T-cell (primary cell): ENCODE data around the gene OXA1L. TPM values are rescaled to one million over a fixed set of nuclear protein-coding genes. Genes with fewer than 3 reads are reported as not detected.
"Not testable (repeated sequence)": the region's sequence is repeated elsewhere in the genome, so short reads cannot be mapped to it uniquely, and the experiment has no call there.

Source experiments
- ATAC-seq, 4 experiments: fragments of 200-7000 bp in 3 of 4; fragments of 150-1000 bp in 1 of 4; cut with Tn5 transposase; replicated peaks in 1 of 4; 1 replicate in 3 of 4; 2 replicates in 1 of 4; pipeline ENCODE4 v1.10.0; 2021; ENCODE audit warnings: moderate library complexity in 3 of 4, mild to moderate bottlenecking in 2 of 4, moderate number of reproducible peaks in 1 of 4
- CTCF ChIA-PET, 2 donors: fragments of 300-600 bp; sonication (Branson Sonifier 250); formaldehyde crosslinking; loops; one replicate each; lab custom pipeline; 2022; ENCODE audit warnings: antibody characterized with exemption in 2 of 2; lab: Charles Lee
- POLR2A ChIA-PET, 2 donors: fragments of 300-600 bp; sonication (Branson Sonifier 250); formaldehyde crosslinking; loops; one replicate each; lab custom pipeline; 2022; ENCODE audit warnings: antibody characterized with exemption in 2 of 2; lab: Charles Lee
- DNase-seq, 35 experiments: peaks; one replicate each; pipeline versions ENCODE4 v3.0.0 to v3.0.0-alpha.2; 2013 to 2023
- H3K27ac ChIP-seq: one replicate; pipeline ENCODE4 v1.5.1; 2013; ENCODE audit warnings: low read length
- H3K27me3 ChIP-seq, 2 experiments: replicated peaks in 1 of 2; 1 replicate in 1 of 2; 2 replicates in 1 of 2; pipeline versions ENCODE4 v1.6.1 to v1.7.0; 2013; ENCODE audit warnings: low read length in 1 of 2, mixed read lengths in 1 of 2; ENCODE audit not compliant: control insufficient read depth in 2 of 2, insufficient read depth in 2 of 2; ENCODE audit errors: extremely low read depth in 1 of 2
- H3K36me3 ChIP-seq, 2 donors: 1 replicate in 1 of 2; 2 replicates in 1 of 2; pipeline versions ENCODE4 v1.6.1 to v1.7.0; 2013; ENCODE audit warnings: low read length in 1 of 2; ENCODE audit not compliant: control insufficient read depth in 2 of 2, insufficient read depth in 1 of 2; ENCODE audit errors: extremely low read depth in 1 of 2
- H3K4me1 ChIP-seq, 2 experiments: 1 replicate in 1 of 2; 2 replicates in 1 of 2; pipeline versions ENCODE4 v1.6.1 to v1.7.0; 2013; ENCODE audit warnings: low read length in 2 of 2, mixed read lengths in 1 of 2; ENCODE audit not compliant: insufficient read depth in 2 of 2, control insufficient read depth in 1 of 2; ENCODE audit errors: extremely low read depth in 1 of 2
- H3K4me3 ChIP-seq, 2 donors: 1 replicate in 1 of 2; 2 replicates in 1 of 2; pipeline versions ENCODE4 v1.5.1 to v1.7.0; 2013; ENCODE audit warnings: mild to moderate bottlenecking in 2 of 2, low read length in 1 of 2, moderate library complexity in 1 of 2; ENCODE audit not compliant: control insufficient read depth in 1 of 2; ENCODE audit errors: extremely low read depth in 1 of 2
- H3K9me3 ChIP-seq: 2 replicates; pipeline ENCODE4 v1.7.0; 2013
- H3K27ac Mint-ChIP-seq, 2 donors: one replicate each; pipeline ENCODE4 v1.8.0; 2020 to 2021; ENCODE audit warnings: mild to moderate bottlenecking in 2 of 2, mixed read lengths in 2 of 2
- H3K27me3 Mint-ChIP-seq, 2 donors: one replicate each; pipeline ENCODE4 v1.8.0; 2021 to 2022; ENCODE audit warnings: mixed read lengths in 2 of 2
- H3K36me3 Mint-ChIP-seq: one replicate; pipeline ENCODE4 v1.8.0; 2021; ENCODE audit warnings: mixed read lengths
- H3K4me1 Mint-ChIP-seq, 3 donors: one replicate each; pipeline ENCODE4 v1.8.0; 2020 to 2022; ENCODE audit warnings: mixed read lengths in 3 of 3, mild to moderate bottlenecking in 1 of 3
- H3K4me3 Mint-ChIP-seq, 3 donors: one replicate each; pipeline ENCODE4 v1.8.0; 2020 to 2022; ENCODE audit warnings: mild to moderate bottlenecking in 3 of 3, mixed read lengths in 3 of 3, moderate library complexity in 3 of 3
- H3K9me3 Mint-ChIP-seq, 3 donors: one replicate each; pipeline ENCODE4 v1.8.0; 2020 to 2022; ENCODE audit warnings: mixed read lengths in 3 of 3
- WGBS: methylation state at CpG from one replicate; pipeline ENCODE4 v1.1.5; 2013; ENCODE audit warnings: missing lambda C conversion rate; ENCODE audit not compliant: insufficient coverage; 5-methylcytosine and 5-hydroxymethylcytosine counted together
- total RNA-seq, 35 experiments: library from RNA in 6 of 35; stranded (reverse) in 6 of 35; fragments of 120-200 nt in 1 of 35; gene quantifications; one replicate each; pipeline versions ENCODE4 v1.2.1 to v1.2.4 and lab custom pipeline; 2013 to 2026

Gene OXA1L
- total RNA-seq, 5 donors from 2014 or later (not counting 1 experiment from before 2014, with no cell fraction given), result 130 to 152 (median 136) TPM

GRCh38 chr14:22776215-22776614, 9.7 kb downstream of the OXA1L start:
- ChIA-PET CTCF (interaction anchor here in 1 of 2 donors (0.7 kb wide), 1 partner anchor 212 kb away, joined by 12 read pairs; no protein-coding TSS in a partner anchor), POLR2A (no interaction called here)
- Mint-ChIP-seq H3K4me3 (no peak overlapping the region), H3K27me3 (no peaks in the 10 kb centered on the region), H3K4me1 (no peaks in the 10 kb centered on the region), H3K9me3 (no peaks in the 10 kb centered on the region), H3K27ac (no peak overlapping the region), H3K36me3 (peaks cover 19% of the 10 kb centered on the region)
- H3K36me3 ChIP-seq, result peaks cover 12 to 23% of the 10 kb centered on the region in 2 donors
- DNase-seq (no peak), ATAC-seq (no peak)
- H3K4me3 ChIP-seq, result no peak overlapping the region
- H3K4me1 ChIP-seq, result no peaks in the 10 kb centered on the region
- WGBS, result 100% methylated on average over 1 of the region's 2 CpGs
- H3K27me3 ChIP-seq, result no peaks in the 10 kb centered on the region
- no peak overlapping the region for H3K27ac ChIP-seq
- no peaks in the 10 kb centered on the region for H3K9me3 ChIP-seq

- no CpG with 5 or more reads among the region's 8 CpGs for WGBS
- H3K27me3 Mint-ChIP-seq, H3K27me3 ChIP-seq, H3K27ac Mint-ChIP-seq, POLR2A ChIA-PET, H3K4me1 ChIP-seq, H3K9me3 ChIP-seq, H3K27ac ChIP-seq, ATAC-seq, DNase-seq, H3K4me3 ChIP-seq, H3K4me1 Mint-ChIP-seq, H3K9me3 Mint-ChIP-seq, H3K4me3 Mint-ChIP-seq: not testable (repeated sequence)
- H3K36me3 Mint-ChIP-seq, result peaks cover 13% of the 10 kb centered on the region
- peaks cover 10 to 17% of the 10 kb centered on the region in 2 donors for H3K36me3 ChIP-seq
- CTCF ChIA-PET, result interaction anchor here in 1 of 2 donors (0.7 kb wide), 1 partner anchor 212 kb away, joined by 12 read pairs; no protein-coding TSS in a partner anchor
Measured at GRCh38 chr14:22776849-22777248, 10.4 kb downstream of the OXA1L start.

GRCh38 chr14:22778084-22778483, 11.6 kb downstream of the OXA1L start:
- ChIA-PET CTCF (no interaction called here), POLR2A (no interaction called here)
- Histone ChIP-seq H3K9me3 (no peaks in the 10 kb centered on the region), H3K4me3 (no peak overlapping the region), H3K4me1 (no peaks in the 10 kb centered on the region), H3K36me3 (peaks cover 6 to 10% of the 10 kb centered on the region in 2 donors), H3K27me3 (no peaks in the 10 kb centered on the region), H3K27ac (no peak overlapping the region)
- no peak for ATAC-seq
- no peak overlapping the region for H3K4me3 Mint-ChIP-seq
- no peaks in the 10 kb centered on the region for H3K9me3 Mint-ChIP-seq
- peaks cover 12% of the 10 kb centered on the region for H3K36me3 Mint-ChIP-seq
- H3K4me1 Mint-ChIP-seq, result no peaks in the 10 kb centered on the region
- H3K27me3 Mint-ChIP-seq, result no peaks in the 10 kb centered on the region
- WGBS, result 100% methylated on average over 1 of the region's 2 CpGs
- no peak for DNase-seq
- H3K27ac Mint-ChIP-seq, result no peak overlapping the region

- ATAC-seq (no peak), DNase-seq (no peak)
- peaks cover 0 to 6% of the 10 kb centered on the region in 2 experiments for H3K27me3 ChIP-seq
- H3K4me1 ChIP-seq, result no peaks in the 10 kb centered on the region
- Mint-ChIP-seq H3K27ac (no peak overlapping the region), H3K4me3 (no peak overlapping the region), H3K4me1 (no peaks in the 10 kb centered on the region), H3K36me3 (no peaks in the 10 kb centered on the region), H3K27me3 (no peaks in the 10 kb centered on the region), H3K9me3 (no peaks in the 10 kb centered on the region)
- H3K4me3 ChIP-seq, result no peak overlapping the region
- no peaks in the 10 kb centered on the region for H3K36me3 ChIP-seq
- H3K9me3 ChIP-seq, result no peaks in the 10 kb centered on the region
- no peak overlapping the region for H3K27ac ChIP-seq
- ChIA-PET CTCF (no interaction called here), POLR2A (no interaction called here)
- no CpG with 5 or more reads among the region's 2 CpGs for WGBS
Measured at GRCh38 chr14:22780105-22780679, 13.7 kb downstream of the OXA1L start.

- Histone ChIP-seq H3K9me3 (no peaks in the 10 kb centered on the region), H3K4me1 (no peaks in the 10 kb centered on the region), H3K4me3 (no peak overlapping the region), H3K27ac (no peak overlapping the region), H3K36me3 (no peaks in the 10 kb centered on the region), H3K27me3 (peaks cover 0 to 6% of the 10 kb centered on the region in 2 experiments)
- no peaks in the 10 kb centered on the region for H3K9me3 Mint-ChIP-seq
- no peaks in the 10 kb centered on the region for H3K27me3 Mint-ChIP-seq
- 86% methylated on average over 2 of the region's 5 CpGs for WGBS
- ATAC-seq, result no peak
- H3K4me3 Mint-ChIP-seq, result no peak overlapping the region
- H3K36me3 Mint-ChIP-seq, result no peaks in the 10 kb centered on the region
- ChIA-PET CTCF (no interaction called here), POLR2A (no interaction called here)
- no peak overlapping the region for H3K27ac Mint-ChIP-seq
- no peaks in the 10 kb centered on the region for H3K4me1 Mint-ChIP-seq
- DNase-seq, result no peak
Measured at GRCh38 chr14:22780941-22781300, 14.4 kb downstream of the OXA1L start.

- Histone ChIP-seq H3K4me3 (no peak overlapping the region), H3K27ac (no peak overlapping the region), H3K9me3 (no peaks in the 10 kb centered on the region), H3K4me1 (no peaks in the 10 kb centered on the region), H3K27me3 (peaks cover 0 to 6% of the 10 kb centered on the region in 2 experiments), H3K36me3 (no peaks in the 10 kb centered on the region)
- no peak for ATAC-seq
- Mint-ChIP-seq H3K27ac (peak overlapping the region in 1 of 2 donors; percentile 22), H3K4me3 (no peak overlapping the region), H3K36me3 (no peaks in the 10 kb centered on the region), H3K9me3 (no peaks in the 10 kb centered on the region), H3K4me1 (no peaks in the 10 kb centered on the region), H3K27me3 (no peaks in the 10 kb centered on the region)
- DNase-seq, result no peak
- CTCF ChIA-PET, result no interaction called here
- POLR2A ChIA-PET, result interaction anchor here in 1 of 2 donors (0.6 kb wide), 1 partner anchor 242 kb away, joined by 6 read pairs; no protein-coding TSS in a partner anchor
- 0% methylated on average over 1 of the region's 1 CpG for WGBS
Measured at GRCh38 chr14:22781301-22781991, 15.0 kb downstream of the OXA1L start.
